Measurements from ENCODE around the gene LHPP. TPM values are rescaled to one million over a fixed set of nuclear protein-coding genes. Genes with fewer than 3 reads are reported as not detected.

Gene LHPP
- total RNA-seq, 1 donor from 2014 or later: 19.6 TPM

GRCh38 chr10:124603376-124604213, 142.0 kb downstream of the LHPP start:
- peaks cover 11% of the 10 kb centered on the region for H3K4me1 Mint-ChIP-seq
- H3K9me3 Mint-ChIP-seq: no peaks in the 10 kb centered on the region
- H3K27ac Mint-ChIP-seq: no peak overlapping the region
- H3K36me3 Mint-ChIP-seq: no peaks in the 10 kb centered on the region
- H3K4me3 Mint-ChIP-seq: no peak overlapping the region
- no peaks in the 10 kb centered on the region for H3K27me3 Mint-ChIP-seq (ENCODE audit: low read depth)
- no peak for TF ChIP-seq CTCF (IDR thresholded peaks at IDR 0.05; ENCODE audit: unreplicated experiment)
- no peak for DNase-seq (ENCODE audit: low spot score in 2 of 2, unreplicated experiment in 2 of 2)

GRCh38 chr10:124604214-124605000, 142.8 kb downstream of the LHPP start:
- Mint-ChIP-seq H3K27me3 (ENCODE audit: low read depth) (no peaks in the 10 kb centered on the region), H3K27ac (no peak overlapping the region), H3K9me3 (no peaks in the 10 kb centered on the region), H3K36me3 (no peaks in the 10 kb centered on the region), H3K4me3 (no peak overlapping the region), H3K4me1 (peaks cover 11% of the 10 kb centered on the region)
- TF ChIP-seq CTCF (IDR thresholded peaks at IDR 0.05; ENCODE audit: unreplicated experiment): no peak
- DNase-seq (ENCODE audit: low spot score in 2 of 2, unreplicated experiment in 2 of 2): no peak

GRCh38 chr10:124605001-124605370, 143.4 kb downstream of the LHPP start:
- no peaks in the 10 kb centered on the region for H3K9me3 Mint-ChIP-seq
- no peak overlapping the region for H3K27ac Mint-ChIP-seq
- TF ChIP-seq CTCF (IDR thresholded peaks at IDR 0.05; ENCODE audit: unreplicated experiment): no peak
- no peaks in the 10 kb centered on the region for H3K27me3 Mint-ChIP-seq (ENCODE audit: low read depth)
- H3K36me3 Mint-ChIP-seq: no peaks in the 10 kb centered on the region
- peaks cover 11% of the 10 kb centered on the region for H3K4me1 Mint-ChIP-seq
- no peak overlapping the region for H3K4me3 Mint-ChIP-seq
- no peak for DNase-seq (ENCODE audit: low spot score in 2 of 2, unreplicated experiment in 2 of 2)

GRCh38 chr10:124605481-124605855, 143.8 kb downstream of the LHPP start:
- no peak overlapping the region for H3K4me3 Mint-ChIP-seq
- no peaks in the 10 kb centered on the region for H3K9me3 Mint-ChIP-seq
- H3K36me3 Mint-ChIP-seq: no peaks in the 10 kb centered on the region
- no peak overlapping the region for H3K27ac Mint-ChIP-seq
- no peak for TF ChIP-seq CTCF (IDR thresholded peaks at IDR 0.05; ENCODE audit: unreplicated experiment)
- peaks cover 11% of the 10 kb centered on the region for H3K4me1 Mint-ChIP-seq
- DNase-seq (ENCODE audit: low spot score in 2 of 2, unreplicated experiment in 2 of 2): no peak
- H3K27me3 Mint-ChIP-seq (ENCODE audit: low read depth): no peaks in the 10 kb centered on the region

GRCh38 chr10:124605856-124606812, 144.5 kb downstream of the LHPP start:
- no peaks in the 10 kb centered on the region for H3K9me3 Mint-ChIP-seq
- H3K36me3 Mint-ChIP-seq: no peaks in the 10 kb centered on the region
- peaks cover 11% of the 10 kb centered on the region for H3K4me1 Mint-ChIP-seq
- H3K27me3 Mint-ChIP-seq (ENCODE audit: low read depth): no peaks in the 10 kb centered on the region
- H3K27ac Mint-ChIP-seq: no peak overlapping the region
- DNase-seq (ENCODE audit: low spot score in 2 of 2, unreplicated experiment in 2 of 2): no peak
- H3K4me3 Mint-ChIP-seq: no peak overlapping the region
- TF ChIP-seq CTCF (IDR thresholded peaks at IDR 0.05; ENCODE audit: unreplicated experiment): no peak
